HG02571 (cell line): Measurements from ENCODE around the gene STX8.

ENCODE experiments used
- ATAC-seq: cut with Tn5 transposase; IDR thresholded peaks from one replicate; pipeline ENCODE4 v1.9.1; 2021; ENCODE audit warnings: mild to moderate bottlenecking, moderate library complexity; ENCODE audit not compliant: unreplicated experiment

Gene STX8

GRCh38 chr17:9446528-9446927, 129.1 kb downstream of the STX8 start:
- ATAC-seq = no peak

GRCh38 chr17:9445424-9445823, 130.2 kb downstream of the STX8 start:
- ATAC-seq = no peak

GRCh38 chr17:9444687-9445086, 130.9 kb downstream of the STX8 start:
- ATAC-seq = no peak

GRCh38 chr17:9443811-9444210, 131.8 kb downstream of the STX8 start:
- ATAC-seq = no peak

GRCh38 chr17:9439851-9440250, 135.8 kb downstream of the STX8 start:
- ATAC-seq = no peak

GRCh38 chr17:9436630-9437029, 139.0 kb downstream of the STX8 start:
- no peak for ATAC-seq

- no peak for ATAC-seq
These were observed 140.5 kb downstream of the STX8 start for GRCh38 chr17:9435165-9435564.

GRCh38 chr17:9434642-9435057, 141.0 kb downstream of the STX8 start:
- no peak for ATAC-seq

- ATAC-seq = no peak
These were observed 142.6 kb downstream of the STX8 start for GRCh38 chr17:9432934-9433421.

- no peak for ATAC-seq
These were observed 143.3 kb downstream of the STX8 start for GRCh38 chr17:9432134-9432885.

- ATAC-seq = no peak
These were observed 144.0 kb downstream of the STX8 start for GRCh38 chr17:9431620-9432019.

- ATAC-seq = no peak
These were observed 147.9 kb downstream of the STX8 start for GRCh38 chr17:9427465-9428315.

GRCh38 chr17:9424071-9424640, 151.5 kb downstream of the STX8 start:
- no peak for ATAC-seq

GRCh38 chr17:9421525-9421924, 154.1 kb downstream of the STX8 start:
- no peak for ATAC-seq

GRCh38 chr17:9419932-9420453, 155.6 kb downstream of the STX8 start:
- ATAC-seq = no peak

GRCh38 chr17:9414471-9414870, 161.1 kb downstream of the STX8 start:
- peak; percentile 79 for ATAC-seq

GRCh38 chr17:9410737-9411136, 164.9 kb downstream of the STX8 start:
- no peak for ATAC-seq

- ATAC-seq = no peak
These were observed 165.3 kb downstream of the STX8 start for GRCh38 chr17:9410301-9410700.

- no peak for ATAC-seq
These were observed 165.7 kb downstream of the STX8 start for GRCh38 chr17:9409878-9410277.

- ATAC-seq = no peak
These were observed 166.5 kb downstream of the STX8 start for GRCh38 chr17:9408868-9409829.
